ENCODE measurements around the gene CNPY1.
A peak's percentile ranks its signal among the peaks of the same experiment; 100 is the strongest.

CNPY1 gene

DNA sequence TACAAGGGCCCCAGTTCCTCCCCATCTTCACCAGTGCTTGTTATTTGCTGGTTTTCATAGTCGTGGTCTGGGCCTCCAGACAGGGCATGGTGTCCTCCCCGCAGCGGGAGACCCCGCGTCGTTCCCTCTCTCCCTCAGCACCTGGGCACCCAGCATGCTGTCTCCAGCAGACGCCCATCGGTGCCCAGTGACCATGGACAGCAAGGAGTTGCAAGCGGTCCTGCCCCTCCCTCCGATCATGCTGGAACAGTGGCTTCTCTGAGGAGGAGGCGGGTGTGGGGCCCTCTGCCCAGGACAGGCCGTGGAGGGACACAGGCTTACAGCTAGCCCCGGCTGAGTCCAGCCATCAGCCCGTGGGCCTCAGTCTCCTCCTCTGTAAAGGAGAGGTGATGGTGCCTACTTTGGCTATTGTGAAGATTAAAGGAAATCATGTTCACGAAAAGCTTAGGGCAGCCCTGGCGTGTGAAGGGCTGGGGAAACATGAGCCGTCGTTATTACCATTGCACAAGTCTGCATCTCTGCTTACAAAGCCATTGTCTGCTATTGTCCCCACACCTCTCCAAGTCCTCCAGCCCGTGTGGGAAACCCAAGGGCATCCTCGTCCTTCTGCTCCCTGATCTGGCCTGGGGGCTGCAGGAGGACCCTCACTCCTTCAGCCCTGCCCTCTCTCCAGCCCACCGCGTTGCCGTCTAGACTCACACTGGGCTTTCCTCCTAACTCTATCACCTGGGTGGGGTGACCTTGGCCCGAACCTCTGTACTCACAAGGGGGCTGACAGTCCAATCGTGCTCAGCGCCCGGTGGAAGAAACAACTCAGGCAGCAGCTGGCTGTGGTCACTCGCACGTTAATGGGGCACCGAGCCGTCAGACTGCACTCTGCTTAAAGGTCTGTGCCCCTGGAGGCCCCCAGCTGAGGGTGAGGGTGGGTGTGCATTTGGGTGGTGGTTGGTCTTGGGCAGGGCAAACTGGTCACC is 58.6 kb downstream of the CNPY1 start:
- no peak for DNase-seq

DNA sequence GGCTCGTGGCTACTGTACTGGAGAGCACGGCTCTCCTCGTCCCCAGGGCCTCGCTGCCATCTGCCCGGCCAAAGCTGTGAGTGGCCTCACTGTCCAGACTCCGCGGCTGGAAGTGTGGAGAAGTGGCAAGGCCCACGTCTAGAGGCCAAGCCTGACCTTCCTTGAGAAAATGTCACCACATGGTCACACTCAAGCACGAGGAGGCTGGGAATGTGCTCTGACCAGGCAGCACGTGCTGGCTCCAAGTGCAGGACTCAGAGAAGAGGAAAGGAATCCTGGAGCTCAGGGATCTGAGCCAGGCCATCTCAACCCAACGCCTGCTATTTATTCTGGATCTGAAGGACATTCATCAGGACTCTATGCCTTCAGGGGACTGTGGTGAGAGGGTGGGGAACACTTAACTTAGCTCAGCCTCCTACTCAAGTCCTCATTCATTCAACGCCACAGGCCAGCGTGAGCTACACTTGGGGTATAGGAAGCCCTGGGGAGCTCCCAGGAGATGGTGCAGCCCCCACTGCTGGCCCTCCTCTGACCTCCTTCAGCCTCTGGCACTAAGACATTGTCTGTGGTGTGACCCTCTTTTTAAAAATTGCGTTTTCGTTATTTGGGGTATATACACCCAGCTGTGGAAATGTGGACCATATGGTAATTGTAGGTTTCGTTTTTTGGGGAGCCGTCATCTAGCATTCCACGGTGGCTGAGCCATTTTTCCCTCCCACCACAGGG is 59.4 kb downstream of the CNPY1 start:
- DNase-seq, result no peak

DNA sequence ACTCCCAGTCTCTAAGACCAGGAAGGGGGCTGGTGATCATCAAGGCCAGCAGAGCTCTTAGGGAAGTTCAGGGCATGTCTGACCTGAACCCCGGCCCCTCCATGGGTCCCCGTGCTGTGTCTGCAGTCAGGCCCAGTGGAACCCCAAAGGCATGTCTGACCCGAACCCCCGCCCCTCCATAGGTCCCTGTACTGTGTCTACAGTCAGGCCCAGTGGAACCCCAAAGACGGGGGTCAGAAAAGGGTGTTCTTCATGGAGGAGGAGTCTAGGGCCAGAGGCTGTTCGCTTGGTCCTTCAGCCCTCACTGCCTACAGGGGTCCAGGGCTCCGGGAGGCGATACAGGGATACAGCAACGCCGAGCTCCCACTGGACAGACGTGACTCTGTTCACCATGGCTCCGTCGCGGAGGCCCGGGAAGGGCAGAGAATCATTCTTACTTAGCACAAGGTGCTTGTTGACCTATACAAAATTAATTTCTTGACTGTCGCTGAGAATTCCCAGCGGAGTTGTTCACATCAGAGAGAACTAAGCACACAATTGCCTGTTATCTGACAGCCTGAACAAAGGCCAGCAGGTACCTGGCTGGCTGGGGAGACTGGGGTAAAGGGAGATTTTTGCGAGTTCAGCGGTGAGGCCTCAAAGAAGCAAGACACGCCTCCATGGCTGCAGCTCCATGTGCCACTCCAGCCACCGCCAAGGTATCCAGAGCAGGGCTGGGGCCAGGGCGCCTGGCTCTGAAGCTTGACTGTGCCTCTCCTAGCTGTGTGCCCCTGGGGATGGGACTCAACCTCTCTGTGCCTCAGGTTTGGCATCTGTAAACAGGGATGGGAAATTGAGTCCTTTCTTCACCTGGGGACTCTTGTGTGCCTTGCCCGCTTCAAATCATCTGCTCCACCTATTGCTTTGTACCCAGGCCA is 61.6 kb downstream of the CNPY1 start:
- no peak for DNase-seq

DNA sequence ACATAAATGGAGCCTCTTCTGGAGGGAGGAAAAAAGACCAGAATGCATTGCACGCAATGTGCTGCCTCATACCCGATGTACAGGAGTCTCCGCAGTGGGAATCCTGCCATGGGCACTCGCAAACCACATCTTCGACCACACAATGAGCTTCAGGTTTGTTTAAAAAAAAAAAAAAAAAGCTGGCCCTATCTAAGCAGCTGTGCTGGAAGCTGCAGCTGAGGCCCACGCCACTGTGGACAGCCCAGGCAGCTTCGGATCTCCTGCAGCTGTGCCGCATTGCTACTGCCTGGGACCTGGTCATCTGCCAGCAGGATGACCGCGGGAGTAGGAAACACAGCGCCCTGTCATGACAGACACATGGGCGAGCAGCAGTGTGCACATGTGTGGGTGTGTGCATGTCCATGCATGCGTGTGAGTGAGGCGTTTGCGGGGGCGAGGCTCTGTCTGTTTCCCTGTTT is 62.5 kb downstream of the CNPY1 start:
- no peak for DNase-seq

DNA sequence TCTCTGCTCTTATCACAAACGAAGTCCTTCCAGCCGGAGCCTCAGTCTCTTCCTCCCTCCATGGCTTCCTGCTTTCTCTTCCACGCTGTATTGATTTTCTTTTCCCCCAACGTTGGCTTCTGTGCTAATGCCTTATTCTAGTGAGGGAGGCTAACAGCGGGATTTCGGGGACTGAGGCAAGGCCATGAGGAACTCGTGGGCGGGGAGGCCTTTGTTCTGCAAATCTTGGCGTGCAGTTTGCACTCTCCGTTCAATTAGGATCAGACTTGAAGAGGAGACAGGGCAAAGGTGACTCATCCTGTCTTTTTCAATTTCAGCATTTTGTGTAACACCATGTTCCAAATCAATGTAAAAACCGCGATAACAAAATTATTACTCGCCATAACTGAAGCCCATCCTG is 63.1 kb downstream of the CNPY1 start:
- DNase-seq, result no peak

DNA sequence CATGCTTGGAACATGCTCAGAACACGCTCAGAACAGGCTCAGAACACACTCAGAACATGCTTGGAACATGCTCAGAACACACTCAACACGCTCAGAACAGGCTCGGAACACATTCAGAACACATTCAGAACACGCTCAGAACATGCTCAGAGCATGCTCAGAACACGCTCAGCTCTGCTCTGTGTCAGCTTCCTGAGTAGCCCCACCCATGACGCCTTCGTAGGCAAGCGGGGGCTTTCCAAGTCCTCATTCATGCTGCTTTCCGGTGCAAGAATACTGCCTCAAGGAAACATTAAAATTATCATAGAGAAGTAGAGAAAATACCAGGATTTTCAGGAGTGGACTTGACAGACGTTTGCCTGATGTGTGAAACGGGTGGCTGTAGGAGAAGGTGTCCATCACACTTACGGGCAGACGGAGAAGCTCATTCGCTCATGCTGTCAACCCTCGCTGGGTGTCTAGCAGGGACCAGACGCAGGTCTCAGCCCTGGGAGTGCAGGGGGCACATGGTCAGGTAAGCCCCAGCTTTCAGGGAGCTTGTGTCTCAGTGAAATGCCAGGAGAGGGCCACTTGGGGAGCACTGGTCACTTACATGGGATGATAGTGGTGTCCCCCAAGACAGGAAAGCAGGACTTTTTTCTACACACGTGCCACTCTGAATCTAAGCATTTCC is 63.7 kb downstream of the CNPY1 start:
- DNase-seq, result no peak

DNA sequence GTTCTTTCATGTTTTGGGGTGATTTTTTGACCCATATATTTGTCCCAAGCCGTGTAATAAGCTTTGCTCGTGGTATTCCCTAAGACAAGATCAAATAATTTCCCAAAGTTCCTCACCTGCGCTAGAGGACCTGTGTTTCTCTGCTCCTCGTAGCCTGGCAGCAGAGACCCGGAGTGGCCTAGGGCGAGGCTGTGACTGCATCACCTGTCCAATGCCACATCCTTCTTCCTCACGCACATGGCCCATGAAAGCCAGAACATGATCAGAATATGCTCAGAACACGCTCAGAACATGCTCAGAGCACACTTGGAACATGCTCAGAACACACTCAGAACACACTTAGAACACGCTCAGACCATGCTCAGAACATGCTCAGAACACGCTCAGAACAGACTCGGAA is 64.6 kb downstream of the CNPY1 start:
- no peak for DNase-seq

DNA sequence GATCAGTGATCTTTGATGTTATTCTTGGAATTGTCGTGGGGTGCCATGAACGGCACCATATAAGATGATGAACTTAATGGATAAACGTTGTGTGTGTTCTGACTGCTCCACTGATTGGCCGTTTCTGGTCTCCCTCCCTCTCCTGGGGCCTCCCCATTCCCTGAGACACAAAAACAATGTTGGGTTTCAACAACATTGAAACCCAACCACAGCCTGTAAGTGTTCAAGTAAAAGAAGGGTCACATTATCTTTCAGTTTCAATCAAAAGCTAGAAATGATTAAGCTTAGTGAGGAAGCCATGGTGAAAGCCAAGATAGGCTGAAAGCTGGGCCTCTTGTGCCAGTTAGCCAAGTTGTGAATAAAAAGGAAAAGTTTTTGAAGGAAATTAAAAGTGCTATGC is 68.9 kb downstream of the CNPY1 start:
- no peak for DNase-seq

DNA sequence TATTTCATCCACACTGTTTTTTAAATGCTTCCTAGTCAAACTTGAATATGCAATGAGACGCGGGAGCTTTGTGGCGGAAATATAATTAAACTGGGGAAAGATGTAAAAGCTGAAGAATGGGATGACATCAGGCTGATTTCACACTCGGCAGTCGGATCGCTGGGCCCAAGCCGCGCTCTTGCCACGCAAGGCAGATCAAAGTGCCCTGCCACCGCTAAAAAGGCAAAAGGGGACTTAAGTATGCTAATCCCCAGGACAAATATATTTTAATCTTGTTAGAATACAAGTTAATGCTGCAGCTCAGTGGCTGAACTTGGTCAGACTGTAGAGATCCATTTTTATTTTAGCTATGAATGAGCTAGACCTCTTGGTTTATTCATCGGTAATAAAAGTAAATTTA is 74.6 kb downstream of the CNPY1 start:
- DNase-seq, result no peak

DNA sequence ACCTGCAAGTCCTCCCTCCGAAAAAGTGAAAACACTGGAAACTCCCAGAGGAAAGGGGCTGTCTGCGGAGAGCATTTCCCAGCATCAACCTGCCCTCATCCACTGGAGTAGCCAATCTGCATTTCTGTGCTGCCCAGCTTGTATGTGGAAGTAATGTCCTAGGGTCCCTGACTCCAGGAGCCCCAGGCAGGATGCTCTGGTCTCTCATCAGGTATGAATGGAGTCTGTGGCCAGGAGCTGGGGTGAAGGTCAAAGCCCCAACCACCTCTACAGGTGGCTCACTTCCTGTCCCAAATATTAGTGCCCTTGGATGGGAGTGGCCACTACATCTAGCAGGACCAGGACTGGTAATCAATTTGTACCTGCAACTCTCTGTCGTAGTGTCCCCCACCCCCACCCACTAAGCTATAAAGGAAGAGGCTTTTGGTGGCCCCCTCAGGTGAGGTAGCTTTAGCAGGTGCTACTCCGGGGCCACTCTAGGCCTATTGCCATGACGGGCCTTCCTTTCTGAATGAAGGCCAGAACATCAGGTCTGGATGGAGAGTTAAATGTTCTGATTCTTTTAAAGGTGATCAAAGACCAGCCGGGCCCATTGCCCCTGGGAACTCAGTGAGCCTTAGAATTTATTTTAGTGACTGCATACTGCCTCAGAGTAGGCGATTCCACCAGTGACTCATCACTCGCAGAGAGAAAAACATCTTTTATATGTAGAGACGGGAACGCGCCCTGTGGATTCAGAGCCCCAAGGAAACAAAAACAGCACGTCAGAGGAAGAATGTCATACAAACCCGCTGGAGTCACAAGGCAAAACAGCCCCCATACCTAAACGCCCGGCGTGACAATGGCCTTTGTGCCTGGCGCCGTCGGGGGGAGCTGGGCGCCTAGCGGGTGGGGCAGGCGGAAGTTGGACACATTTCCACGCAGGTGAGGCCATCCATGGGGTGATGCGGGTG is 75.4 kb downstream of the CNPY1 start:
- DNase-seq, result no peak

DNA sequence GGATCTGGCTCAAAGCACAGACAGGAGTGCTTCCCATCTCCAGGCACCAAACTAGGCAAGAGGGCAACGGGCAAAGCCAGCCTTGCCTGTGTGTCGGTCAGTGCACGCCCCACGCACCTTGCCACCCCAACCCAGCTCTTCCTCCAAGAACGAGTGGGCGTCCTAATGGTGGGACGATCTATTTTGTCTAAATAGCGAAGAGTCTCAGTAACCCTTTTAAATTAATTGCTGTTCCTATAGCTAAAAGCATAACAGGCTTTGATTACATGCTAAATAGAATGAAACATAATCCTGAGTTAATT is 76.2 kb downstream of the CNPY1 start:
- DNase-seq, result no peak

DNA sequence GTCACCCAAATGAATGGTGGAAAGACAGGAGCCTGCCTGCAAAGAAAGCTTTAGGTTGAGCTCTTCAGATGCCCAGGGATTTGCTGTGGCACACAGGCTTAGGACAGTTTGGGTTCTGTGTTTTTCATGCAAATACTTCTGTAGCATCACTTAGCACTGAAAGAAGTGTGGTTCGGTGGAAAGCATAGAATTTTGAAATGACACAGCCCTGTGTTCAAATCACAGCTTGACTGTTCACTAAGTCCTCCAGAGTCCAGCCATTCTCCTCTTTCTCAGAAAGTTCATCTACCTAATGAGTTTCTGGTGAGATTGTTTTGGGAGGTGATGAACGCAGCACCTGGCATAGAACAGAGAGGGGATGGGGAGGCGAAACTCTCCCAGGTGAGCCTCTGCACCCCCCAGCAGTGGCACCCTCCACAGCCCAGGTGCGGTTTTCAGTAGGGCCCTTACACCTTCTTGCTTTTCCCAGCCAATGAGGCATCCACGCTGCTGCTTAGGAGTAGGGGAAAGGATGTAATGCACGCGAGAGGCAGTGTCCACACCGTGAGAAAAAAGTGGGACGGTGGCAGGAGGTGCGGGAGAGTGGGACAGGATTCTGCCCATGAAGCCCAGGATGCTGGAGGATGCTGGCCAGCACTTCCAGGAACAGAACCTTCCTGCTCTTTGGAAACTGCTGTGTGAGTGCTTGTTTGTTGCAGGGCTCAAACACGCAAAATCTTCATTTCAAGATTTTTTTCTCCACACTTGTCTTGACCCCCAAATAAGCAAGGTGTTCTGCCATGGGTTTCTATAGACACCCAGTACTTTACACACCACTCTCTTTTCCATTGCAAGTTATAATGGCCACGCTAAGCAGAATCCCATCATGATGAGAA is 76.8 kb downstream of the CNPY1 start:
- DNase-seq, result no peak

DNA sequence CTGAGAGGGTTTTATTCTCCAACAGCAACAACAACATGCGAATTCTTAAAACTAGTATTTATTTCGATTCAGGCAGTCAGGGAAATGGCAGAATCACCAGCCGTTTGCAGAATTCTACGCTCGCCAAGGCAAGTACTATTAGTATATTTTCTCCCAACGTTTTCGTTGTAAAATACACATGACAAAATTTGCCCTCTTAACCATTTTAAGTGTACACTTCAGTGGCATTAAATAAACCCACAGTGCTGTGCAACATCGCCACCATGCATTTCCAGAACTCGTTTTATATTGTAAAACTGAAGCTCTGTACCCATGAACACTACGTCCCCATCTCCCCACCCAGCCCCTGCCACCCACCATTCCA is 77.6 kb downstream of the CNPY1 start:
- DNase-seq, result no peak

DNA sequence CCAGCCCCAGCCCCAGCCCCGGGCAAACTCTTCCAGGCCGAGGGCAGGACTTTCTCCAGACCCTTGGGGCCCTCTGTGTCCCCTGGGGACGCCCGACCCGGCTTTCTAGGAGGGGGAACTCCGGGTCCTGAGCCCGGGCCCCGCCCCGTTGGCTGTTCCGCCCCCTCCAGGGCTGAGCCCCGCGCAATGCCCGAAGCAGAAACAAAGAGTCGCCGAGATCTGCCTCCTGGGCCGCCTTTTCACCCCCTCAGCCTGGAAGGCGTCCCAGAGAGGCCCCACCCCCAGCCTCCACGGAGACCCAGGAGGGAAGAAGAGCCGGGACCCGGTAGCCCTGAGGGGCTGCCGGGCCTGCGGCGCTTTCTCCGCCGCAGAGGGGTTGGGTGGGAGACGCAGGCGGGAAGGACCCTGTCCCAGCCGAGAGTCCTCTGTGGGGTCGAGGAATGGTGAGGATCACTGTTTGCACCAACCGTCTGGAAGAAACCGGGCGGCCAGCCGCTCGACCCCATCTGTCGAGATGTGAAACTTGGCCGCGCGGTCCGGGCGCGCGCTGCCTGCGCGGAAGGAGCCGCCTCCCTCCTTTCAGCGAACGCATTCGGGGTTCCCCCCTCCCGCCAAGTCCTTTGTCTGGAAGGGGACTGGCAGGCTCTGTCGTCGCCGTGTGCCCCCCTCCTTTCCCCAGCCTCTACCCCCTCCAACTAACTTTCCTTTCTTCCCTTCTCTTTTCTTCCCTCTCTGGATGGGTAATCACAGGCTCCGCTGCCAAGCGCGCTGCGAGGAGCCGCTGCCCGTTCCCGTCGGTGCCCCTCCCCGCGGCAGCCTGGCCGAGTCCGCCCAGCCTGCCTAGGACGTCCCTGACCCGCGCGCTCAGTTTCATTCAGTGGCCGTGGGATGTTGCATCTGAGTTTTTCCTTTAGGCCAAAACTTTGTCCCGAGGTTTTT is 78.2 kb downstream of the CNPY1 start:
- DNase-seq, result no peak

DNA sequence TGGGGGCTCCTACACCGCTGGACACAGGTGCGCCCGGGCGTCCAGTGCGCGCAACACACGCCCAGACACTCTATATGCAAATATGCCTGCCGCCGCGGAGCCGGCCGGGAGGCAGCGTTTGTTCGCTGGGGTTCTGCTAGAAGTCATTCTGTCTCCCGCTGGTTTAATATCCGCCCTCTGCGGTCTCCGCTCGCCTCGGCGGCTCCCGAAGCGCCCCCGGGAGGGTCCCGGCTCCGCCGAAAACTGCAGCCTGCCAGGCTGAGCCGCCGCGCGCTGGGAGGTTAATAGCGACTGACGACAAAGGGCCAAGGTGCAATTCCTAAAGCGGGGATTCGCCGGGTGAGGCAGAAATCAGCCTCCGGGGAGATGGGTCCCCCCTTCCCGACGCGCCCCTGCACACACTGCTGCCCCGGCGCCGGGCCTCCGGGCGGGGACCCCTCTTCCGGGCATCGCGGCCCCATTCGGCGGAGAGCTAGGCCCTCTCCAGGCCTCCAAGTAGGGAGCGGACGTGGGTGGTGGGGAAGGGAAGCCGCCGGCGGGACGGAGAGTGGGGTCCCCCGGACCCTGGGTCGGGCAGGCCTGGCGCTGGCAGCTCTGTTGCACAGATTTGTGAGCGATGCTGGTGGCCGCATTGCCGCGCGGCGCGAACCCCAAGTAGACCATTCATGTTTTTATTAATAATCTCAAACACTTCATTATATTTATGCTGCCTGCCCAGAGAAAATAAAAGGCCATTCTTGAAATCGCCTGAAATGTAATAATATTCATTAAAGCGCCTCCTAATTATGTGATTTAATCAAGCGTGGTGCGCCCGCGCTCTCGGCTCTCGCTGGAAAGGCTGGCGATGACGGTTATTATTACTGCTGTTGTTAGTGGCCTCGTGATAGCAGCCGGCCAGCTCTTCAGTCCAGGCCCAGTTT is 79.3 kb downstream of the CNPY1 start:
- peak; percentile 70 for DNase-seq

DNA sequence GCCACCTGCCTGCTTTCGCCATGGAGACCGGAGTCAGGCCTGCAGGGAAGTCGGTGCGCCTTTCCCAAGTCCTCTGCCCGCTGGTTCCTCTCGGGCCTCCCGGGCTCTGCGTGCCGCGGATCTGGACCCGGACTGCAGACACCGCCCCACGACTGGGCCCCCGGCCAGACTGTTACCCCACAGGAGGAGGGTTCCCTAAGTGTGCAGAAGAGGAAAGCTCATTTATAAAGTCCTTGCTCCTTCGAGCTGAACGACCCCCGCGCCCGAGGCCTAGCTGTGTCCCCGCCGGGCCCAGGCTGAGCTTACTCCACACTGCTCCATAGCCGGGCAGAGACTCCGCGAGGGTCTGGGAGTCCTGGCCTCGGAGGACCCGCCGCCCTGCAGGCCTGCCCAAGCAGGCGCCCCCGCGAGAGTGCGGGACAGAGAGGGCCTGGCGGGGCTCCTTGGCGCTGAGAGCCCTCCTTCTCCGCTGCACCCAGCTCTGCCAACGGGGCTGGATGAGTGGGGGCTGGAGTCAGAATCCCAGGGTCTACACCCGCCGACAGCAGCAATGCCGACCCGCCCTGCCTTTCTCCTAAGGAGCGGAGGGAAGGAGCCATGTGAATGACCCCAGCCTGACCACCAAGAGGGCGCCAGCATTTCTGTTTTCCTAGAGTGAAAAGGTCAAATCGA is 80.1 kb downstream of the CNPY1 start:
- DNase-seq, result no peak

DNA sequence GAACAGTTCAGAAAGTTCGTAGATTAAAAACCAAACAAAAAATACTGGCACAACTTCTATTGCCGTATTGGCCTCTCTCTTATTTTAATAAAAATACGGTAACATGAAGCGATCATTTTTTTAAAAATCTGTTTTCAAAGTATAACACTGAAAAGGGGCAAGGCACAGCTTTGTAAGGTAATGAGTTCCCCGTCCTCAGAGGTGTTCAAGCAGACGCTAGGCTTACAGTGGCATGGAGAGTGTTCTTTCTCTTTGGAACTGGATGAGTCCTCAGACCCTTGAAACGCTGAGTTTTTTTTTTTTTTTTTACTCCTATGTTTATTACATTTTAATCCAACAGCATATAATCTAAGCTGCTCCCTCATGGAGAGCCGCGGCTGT is 80.6 kb downstream of the CNPY1 start:
- DNase-seq, result no peak
